ENCODE data around the gene FBXO5. TPM values are rescaled to one million over a fixed set of nuclear protein-coding genes. Genes with fewer than 3 reads are reported as not detected.
"Not testable (repeated sequence)": the region's sequence is repeated elsewhere in the genome, so short reads cannot be mapped to it uniquely, and the experiment has no call there.

The FBXO5 gene
- total and polyA plus RNA-seq, 4 donors = 2.5 to 6.0 (median 4.0) TPM

GRCh38 chr6:153001767-153002612 is 19.1 kb upstream of the FBXO5 start:
- WGBS, 2 donors = 2 to 3% methylated on average over 18 to 25 of the region's 31 CpGs

GRCh38 chr6:153000790-153001189 is 17.9 kb upstream of the FBXO5 start:
- H3K4me3 ChIP-seq (ENCODE audit: low read length in 2 of 2); DNase-seq; ATAC-seq (ENCODE audit: low FRiP score); H3K9me3 ChIP-seq (ENCODE audit: control insufficient read depth, low read length); H3K36me3 ChIP-seq (ENCODE audit: control insufficient read depth in 1 of 2, insufficient read depth in 2 of 2, low read length in 1 of 2); H3K27ac ChIP-seq (ENCODE audit: low read depth in 1 of 2, low read length in 2 of 2); H3K27me3 ChIP-seq (ENCODE audit: control insufficient read depth in 1 of 2, insufficient read depth in 2 of 2, low read length in 1 of 2); H3K4me1 ChIP-seq (ENCODE audit: control insufficient read depth in 1 of 2, insufficient read depth in 2 of 2, low read length in 2 of 2): not testable (repeated sequence)
- WGBS, 2 donors = 91 to 93% methylated on average over 9 of the region's 9 CpGs
- intact Hi-C loops (cut with DNase I) = loop anchor here in 1 of 2 donors (2.0 kb wide), 1 partner anchor 16 kb away; no protein-coding TSS in a partner anchor

More at GRCh38 chr6:153001767-153002612, 19.1 kb upstream of the FBXO5 start:
- intact Hi-C loops (cut with DNase I) = loop anchor here in 1 of 2 donors (2.0 kb wide), 1 partner anchor 17 kb away; no protein-coding TSS in a partner anchor
- DNase-seq (no peak), ATAC-seq (ENCODE audit: low FRiP score) (peak; percentile 19)
- Histone ChIP-seq H3K27me3 (ENCODE audit: control insufficient read depth in 1 of 2, insufficient read depth in 2 of 2, low read length in 1 of 2) (no peaks in the 10 kb centered on the region), H3K4me3 (ENCODE audit: low read length in 2 of 2) (peak overlapping the region; percentile 98 to 100), H3K9me3 (ENCODE audit: control insufficient read depth, low read length) (no peaks in the 10 kb centered on the region), H3K4me1 (ENCODE audit: control insufficient read depth in 1 of 2, insufficient read depth in 2 of 2, low read length in 2 of 2) (peaks cover 3 to 6% of the 10 kb centered on the region in 2 donors), H3K36me3 (ENCODE audit: control insufficient read depth in 1 of 2, insufficient read depth in 2 of 2, low read length in 1 of 2) (no peaks in the 10 kb centered on the region), H3K27ac (ENCODE audit: low read depth in 1 of 2, low read length in 2 of 2) (peak overlapping the region; percentile 57 to 92)

GRCh38 chr6:153000243-153000642 is 17.4 kb upstream of the FBXO5 start:
- ATAC-seq (ENCODE audit: low FRiP score) = no peak
- H3K27me3 ChIP-seq (ENCODE audit: control insufficient read depth in 1 of 2, insufficient read depth in 2 of 2, low read length in 1 of 2) = no peaks in the 10 kb centered on the region
- no peak for DNase-seq
- H3K36me3 ChIP-seq (ENCODE audit: control insufficient read depth in 1 of 2, insufficient read depth in 2 of 2, low read length in 1 of 2) = no peaks in the 10 kb centered on the region
- H3K4me1 ChIP-seq (ENCODE audit: control insufficient read depth in 1 of 2, insufficient read depth in 2 of 2, low read length in 2 of 2) = peaks cover 3 to 6% of the 10 kb centered on the region in 2 donors
- intact Hi-C loops (cut with DNase I) = loop anchor here in 1 of 2 donors (2.0 kb wide), 1 partner anchor 15 kb away; no protein-coding TSS in a partner anchor
- no peak overlapping the region for H3K27ac ChIP-seq (ENCODE audit: low read depth in 1 of 2, low read length in 2 of 2)
- peak overlapping the region; percentile 4 to 26 for H3K4me3 ChIP-seq (ENCODE audit: low read length in 2 of 2)
- H3K9me3 ChIP-seq (ENCODE audit: control insufficient read depth, low read length) = no peaks in the 10 kb centered on the region

GRCh38 chr6:152999538-152999937 is 16.7 kb upstream of the FBXO5 start:
- not testable (repeated sequence) for H3K4me1 ChIP-seq (ENCODE audit: control insufficient read depth in 1 of 2, insufficient read depth in 2 of 2, low read length in 2 of 2)

GRCh38 chr6:152993847-152994246 is 11.0 kb upstream of the FBXO5 start:
- intact Hi-C loops (cut with DNase I) = no loop called here
- H3K4me1 ChIP-seq (ENCODE audit: control insufficient read depth in 1 of 2, insufficient read depth in 2 of 2, low read length in 2 of 2) = peaks cover 0 to 4% of the 10 kb centered on the region in 2 donors
- H3K27me3 ChIP-seq (ENCODE audit: control insufficient read depth in 1 of 2, insufficient read depth in 2 of 2, low read length in 1 of 2) = no peaks in the 10 kb centered on the region
- H3K27ac ChIP-seq (ENCODE audit: low read depth in 1 of 2, low read length in 2 of 2) = no peak overlapping the region
- H3K36me3 ChIP-seq (ENCODE audit: control insufficient read depth in 1 of 2, insufficient read depth in 2 of 2, low read length in 1 of 2) = peaks cover 2 to 6% of the 10 kb centered on the region in 2 donors
- no peaks in the 10 kb centered on the region for H3K9me3 ChIP-seq (ENCODE audit: control insufficient read depth, low read length)
- no peak overlapping the region for H3K4me3 ChIP-seq (ENCODE audit: low read length in 2 of 2)
- DNase-seq = no peak
- no peak for ATAC-seq (ENCODE audit: low FRiP score)

More at GRCh38 chr6:152999538-152999937, 16.7 kb upstream of the FBXO5 start:
- H3K27ac ChIP-seq (ENCODE audit: low read depth in 1 of 2, low read length in 2 of 2); H3K36me3 ChIP-seq (ENCODE audit: control insufficient read depth in 1 of 2, insufficient read depth in 2 of 2, low read length in 1 of 2); intact Hi-C loops (cut with DNase I); DNase-seq; ATAC-seq (ENCODE audit: low FRiP score); H3K4me3 ChIP-seq (ENCODE audit: low read length in 2 of 2); H3K9me3 ChIP-seq (ENCODE audit: control insufficient read depth, low read length); H3K27me3 ChIP-seq (ENCODE audit: control insufficient read depth in 1 of 2, insufficient read depth in 2 of 2, low read length in 1 of 2): not testable (repeated sequence)
- WGBS, 2 donors = 2 to 6% methylated on average over 2 of the region's 2 CpGs

GRCh38 chr6:152993431-152993830 is 10.6 kb upstream of the FBXO5 start:
- H3K36me3 ChIP-seq (ENCODE audit: control insufficient read depth in 1 of 2, insufficient read depth in 2 of 2, low read length in 1 of 2) = peaks cover 2 to 6% of the 10 kb centered on the region in 2 donors
- intact Hi-C loops (cut with DNase I) = no loop called here
- no peak for DNase-seq
- H3K27ac ChIP-seq (ENCODE audit: low read depth in 1 of 2, low read length in 2 of 2) = no peak overlapping the region
- H3K9me3 ChIP-seq (ENCODE audit: control insufficient read depth, low read length) = no peaks in the 10 kb centered on the region
- H3K27me3 ChIP-seq (ENCODE audit: control insufficient read depth in 1 of 2, insufficient read depth in 2 of 2, low read length in 1 of 2) = no peaks in the 10 kb centered on the region
- no peak for ATAC-seq (ENCODE audit: low FRiP score)
- H3K4me1 ChIP-seq (ENCODE audit: control insufficient read depth in 1 of 2, insufficient read depth in 2 of 2, low read length in 2 of 2) = peaks cover 0 to 4% of the 10 kb centered on the region in 2 donors
- H3K4me3 ChIP-seq (ENCODE audit: low read length in 2 of 2) = no peak overlapping the region

GRCh38 chr6:152986978-152987377 is 4.1 kb upstream of the FBXO5 start:
- no peak for DNase-seq
- WGBS, 2 donors = 86 to 98% methylated on average over 2 of the region's 2 CpGs
- intact Hi-C loops (cut with DNase I) = no loop called here

GRCh38 chr6:152985300-152985699 is 2.5 kb upstream of the FBXO5 start:
- not testable (repeated sequence) for H3K9me3 ChIP-seq (ENCODE audit: control insufficient read depth, low read length); H3K27ac ChIP-seq (ENCODE audit: low read depth in 1 of 2, low read length in 2 of 2); H3K27me3 ChIP-seq (ENCODE audit: control insufficient read depth in 1 of 2, insufficient read depth in 2 of 2, low read length in 1 of 2); H3K4me3 ChIP-seq (ENCODE audit: low read length in 2 of 2); DNase-seq; H3K4me1 ChIP-seq (ENCODE audit: control insufficient read depth in 1 of 2, insufficient read depth in 2 of 2, low read length in 2 of 2); ATAC-seq (ENCODE audit: low FRiP score); H3K36me3 ChIP-seq (ENCODE audit: control insufficient read depth in 1 of 2, insufficient read depth in 2 of 2, low read length in 1 of 2)
- WGBS, 2 donors = 88 to 91% methylated on average over 11 of the region's 11 CpGs
- intact Hi-C loops (cut with DNase I) = loop anchor here in 1 of 2 donors (2.0 kb wide), 1 partner anchor 16 kb away; no protein-coding TSS in a partner anchor

More at GRCh38 chr6:152986978-152987377, 4.1 kb upstream of the FBXO5 start:
- no peaks in the 10 kb centered on the region for H3K36me3 ChIP-seq (ENCODE audit: control insufficient read depth in 1 of 2, insufficient read depth in 2 of 2, low read length in 1 of 2)
- no peaks in the 10 kb centered on the region for H3K27me3 ChIP-seq (ENCODE audit: control insufficient read depth in 1 of 2, insufficient read depth in 2 of 2, low read length in 1 of 2)
- no peak overlapping the region for H3K27ac ChIP-seq (ENCODE audit: low read depth in 1 of 2, low read length in 2 of 2)
- H3K4me3 ChIP-seq (ENCODE audit: low read length in 2 of 2) = no peak overlapping the region
- no peak for ATAC-seq (ENCODE audit: low FRiP score)
- no peaks in the 10 kb centered on the region for H3K4me1 ChIP-seq (ENCODE audit: control insufficient read depth in 1 of 2, insufficient read depth in 2 of 2, low read length in 2 of 2)
- no peaks in the 10 kb centered on the region for H3K9me3 ChIP-seq (ENCODE audit: control insufficient read depth, low read length)

GRCh38 chr6:152984513-152984872 is 1.7 kb upstream of the FBXO5 start:
- H3K36me3 ChIP-seq (ENCODE audit: control insufficient read depth in 1 of 2, insufficient read depth in 2 of 2, low read length in 1 of 2) = no peaks in the 10 kb centered on the region
- DNase-seq (no peak), ATAC-seq (ENCODE audit: low FRiP score) (no peak)
- peak overlapping the region in 1 of 2 donors; percentile 57 for H3K4me3 ChIP-seq (ENCODE audit: low read length in 2 of 2)
- no peaks in the 10 kb centered on the region for H3K27me3 ChIP-seq (ENCODE audit: control insufficient read depth in 1 of 2, insufficient read depth in 2 of 2, low read length in 1 of 2)
- 3% methylated on average over 7 of the region's 7 CpGs for WGBS, 2 donors
- no peaks in the 10 kb centered on the region for H3K4me1 ChIP-seq (ENCODE audit: control insufficient read depth in 1 of 2, insufficient read depth in 2 of 2, low read length in 2 of 2)
- intact Hi-C loops (cut with DNase I) = loop anchor here in 1 of 2 donors (2.0 kb wide), 1 partner anchor 16 kb away; no protein-coding TSS in a partner anchor
- H3K9me3 ChIP-seq (ENCODE audit: control insufficient read depth, low read length) = no peaks in the 10 kb centered on the region
- H3K27ac ChIP-seq (ENCODE audit: low read depth in 1 of 2, low read length in 2 of 2) = peak overlapping the region in 1 of 2 donors; percentile 66

All from aorta (tissue), 5 donors.